Measurements from ENCODE around the gene AGK.

The AGK gene

GRCh38 chr7:141567432-141567831, 16.2 kb downstream of the AGK start:
- Histone ChIP-seq H3K27ac (no peak overlapping the region), H3K4me1 (ENCODE audit: low read depth, poor library complexity, severe bottlenecking) (peaks cover 30% of the 10 kb centered on the region), H2AFZ (ENCODE audit: low read depth) (no peak overlapping the region), H3K79me2 (ENCODE audit: insufficient read depth, low read depth) (peaks cover 28% of the 10 kb centered on the region; the same call in 1 of the 2 replicates), H4K20me1 (ENCODE audit: insufficient read depth) (no peaks in the 10 kb centered on the region), H3K36me3 (ENCODE audit: insufficient read depth) (peaks cover 21% of the 10 kb centered on the region), H3K9ac (no peak overlapping the region), H3K27me3 (ENCODE audit: insufficient read depth, low read depth) (no peaks in the 10 kb centered on the region), H3K4me2 (no peak overlapping the region), H3K4me3 (IDR thresholded peaks at IDR 0.05; ENCODE audit: insufficient read depth, low read depth, low read length) (no peak overlapping the region)
- TF ChIP-seq CTCF (conservative IDR thresholded peaks at IDR 0.05; ENCODE audit: low read depth, low read length) = no peak

- Histone ChIP-seq H3K27ac (no peak overlapping the region), H3K27me3 (ENCODE audit: insufficient read depth, low read depth) (no peaks in the 10 kb centered on the region), H4K20me1 (ENCODE audit: insufficient read depth) (no peaks in the 10 kb centered on the region), H3K36me3 (ENCODE audit: insufficient read depth) (peaks cover 23% of the 10 kb centered on the region), H2AFZ (ENCODE audit: low read depth) (no peak overlapping the region), H3K4me1 (ENCODE audit: low read depth, poor library complexity, severe bottlenecking) (peaks cover 22% of the 10 kb centered on the region), H3K4me2 (no peak overlapping the region), H3K9ac (no peak overlapping the region), H3K79me2 (ENCODE audit: insufficient read depth, low read depth) (peaks cover 20% of the 10 kb centered on the region; the same call in 1 of the 2 replicates), H3K4me3 (IDR thresholded peaks at IDR 0.05; ENCODE audit: insufficient read depth, low read depth, low read length) (no peak overlapping the region)
- no peak for TF ChIP-seq CTCF (conservative IDR thresholded peaks at IDR 0.05; ENCODE audit: low read depth, low read length)
These were observed 17.0 kb downstream of the AGK start for GRCh38 chr7:141568227-141568626.

- H4K20me1 ChIP-seq (ENCODE audit: insufficient read depth) = no peaks in the 10 kb centered on the region
- no peak for TF ChIP-seq CTCF (conservative IDR thresholded peaks at IDR 0.05; ENCODE audit: low read depth, low read length)
- H3K4me1 ChIP-seq (ENCODE audit: low read depth, poor library complexity, severe bottlenecking) = peaks cover 3% of the 10 kb centered on the region
- no peak overlapping the region for H3K27ac ChIP-seq
- H3K9ac ChIP-seq = no peak overlapping the region
- no peak overlapping the region for H3K4me2 ChIP-seq
- H3K27me3 ChIP-seq (ENCODE audit: insufficient read depth, low read depth) = no peaks in the 10 kb centered on the region
- H3K36me3 ChIP-seq (ENCODE audit: insufficient read depth) = peaks cover 25% of the 10 kb centered on the region
- no peak overlapping the region for H3K4me3 ChIP-seq (IDR thresholded peaks at IDR 0.05; ENCODE audit: insufficient read depth, low read depth, low read length)
- H2AFZ ChIP-seq (ENCODE audit: low read depth) = no peak overlapping the region
- peaks cover 11% of the 10 kb centered on the region; the same call in 1 of the 2 replicates for H3K79me2 ChIP-seq (ENCODE audit: insufficient read depth, low read depth)
These were observed 19.8 kb downstream of the AGK start for GRCh38 chr7:141571059-141571458.

GRCh38 chr7:141572175-141572574, 21.0 kb downstream of the AGK start:
- no peak for TF ChIP-seq CTCF (conservative IDR thresholded peaks at IDR 0.05; ENCODE audit: low read depth, low read length)
- Histone ChIP-seq H3K36me3 (ENCODE audit: insufficient read depth) (peaks cover 21% of the 10 kb centered on the region), H3K4me1 (ENCODE audit: low read depth, poor library complexity, severe bottlenecking) (no peaks in the 10 kb centered on the region), H3K79me2 (ENCODE audit: insufficient read depth, low read depth) (peaks cover 11% of the 10 kb centered on the region; the same call in 1 of the 2 replicates), H3K4me2 (no peak overlapping the region), H3K27me3 (ENCODE audit: insufficient read depth, low read depth) (no peaks in the 10 kb centered on the region), H4K20me1 (ENCODE audit: insufficient read depth) (no peaks in the 10 kb centered on the region), H2AFZ (ENCODE audit: low read depth) (no peak overlapping the region), H3K27ac (no peak overlapping the region), H3K9ac (no peak overlapping the region), H3K4me3 (IDR thresholded peaks at IDR 0.05; ENCODE audit: insufficient read depth, low read depth, low read length) (no peak overlapping the region)
